Small intestine (tissue), 7 donors: ENCODE data around the gene PARM1. TPM values are rescaled to one million over a fixed set of nuclear protein-coding genes. Genes with fewer than 3 reads are reported as not detected.
"Not testable (repeated sequence)": the region's sequence is repeated elsewhere in the genome, so short reads cannot be mapped to it uniquely, and the experiment has no call there.

Experiments used
- DNase-seq, 2 donors: peaks; one replicate each; pipeline versions ENCODE4 v3.0.0 to v3.0.0-alpha.2; 2013
- FAIRE-seq: peaks from 2 replicates; lab custom pipeline; 2012; peaks lifted over from hg19 to GRCh38; lab: Jason Lieb, UNC
- H3K27ac ChIP-seq, 3 donors: one replicate each; pipeline ENCODE4 v1.5.1; 2013; ENCODE audit warnings: low read length in 2 of 3, mild to moderate bottlenecking in 2 of 3, control low read depth in 1 of 3, inconsistent platforms in 1 of 3, low read depth in 1 of 3, moderate library complexity in 1 of 3
- H3K27me3 ChIP-seq, 3 donors: one replicate each; pipeline ENCODE4 v1.6.1; 2013; ENCODE audit warnings: low read length in 3 of 3, inconsistent platforms in 1 of 3; ENCODE audit not compliant: control insufficient read depth in 3 of 3, insufficient read depth in 3 of 3
- H3K36me3 ChIP-seq, 3 donors: one replicate each; pipeline ENCODE4 v1.6.1; 2013; ENCODE audit warnings: low read length in 3 of 3, inconsistent platforms in 1 of 3, low read depth in 1 of 3, mild to moderate bottlenecking in 1 of 3, moderate library complexity in 1 of 3; ENCODE audit not compliant: control insufficient read depth in 3 of 3, insufficient read depth in 2 of 3
- H3K4me1 ChIP-seq, 3 donors: one replicate each; pipeline ENCODE4 v1.6.1; 2013; ENCODE audit warnings: low read length in 2 of 3, inconsistent platforms in 1 of 3, low read depth in 1 of 3, mild to moderate bottlenecking in 1 of 3, moderate library complexity in 1 of 3; ENCODE audit not compliant: control insufficient read depth in 3 of 3, insufficient read depth in 2 of 3
- H3K4me3 ChIP-seq, 3 donors: one replicate each; pipeline ENCODE4 v1.5.1; 2013; ENCODE audit warnings: low read length in 3 of 3, control low read depth in 1 of 3, inconsistent platforms in 1 of 3, low read depth in 1 of 3, mild to moderate bottlenecking in 1 of 3, moderate library complexity in 1 of 3
- H3K9me3 ChIP-seq, 2 donors: one replicate each; pipeline ENCODE4 v1.6.1; 2013; ENCODE audit warnings: low read depth in 1 of 2, low read length in 1 of 2; ENCODE audit not compliant: control insufficient read depth in 2 of 2, insufficient read depth in 1 of 2
- WGBS, 3 donors: extraction: QIAGEN DNeasy Blood & Tissue Kit; methylation state at CpG; one replicate each; pipeline ENCODE4 v1.1.7; 2013; 5-methylcytosine and 5-hydroxymethylcytosine counted together
- polyA plus RNA-seq, 4 donors: library from polyadenylated mRNA; stranded (reverse) in 3 of 4; unstranded in 1 of 4; fragments of 200-250 nt in 3 of 4; fragments of 120-200 nt in 1 of 4; gene quantifications; one replicate each; pipeline versions ENCODE4 v1.2.1 to v1.2.3, GENCODE V29; 2013
- donor health status: healthy with polysubstance abuse.
- donor health status: control.
- donor health status: control.
- donor health status: Bipolar disorder and iron deficiency.
- donor health status: healthy.

Gene PARM1
- polyA plus RNA-seq, 4 donors: under 0.01 to 80.9 (median 7.4) TPM

DNA sequence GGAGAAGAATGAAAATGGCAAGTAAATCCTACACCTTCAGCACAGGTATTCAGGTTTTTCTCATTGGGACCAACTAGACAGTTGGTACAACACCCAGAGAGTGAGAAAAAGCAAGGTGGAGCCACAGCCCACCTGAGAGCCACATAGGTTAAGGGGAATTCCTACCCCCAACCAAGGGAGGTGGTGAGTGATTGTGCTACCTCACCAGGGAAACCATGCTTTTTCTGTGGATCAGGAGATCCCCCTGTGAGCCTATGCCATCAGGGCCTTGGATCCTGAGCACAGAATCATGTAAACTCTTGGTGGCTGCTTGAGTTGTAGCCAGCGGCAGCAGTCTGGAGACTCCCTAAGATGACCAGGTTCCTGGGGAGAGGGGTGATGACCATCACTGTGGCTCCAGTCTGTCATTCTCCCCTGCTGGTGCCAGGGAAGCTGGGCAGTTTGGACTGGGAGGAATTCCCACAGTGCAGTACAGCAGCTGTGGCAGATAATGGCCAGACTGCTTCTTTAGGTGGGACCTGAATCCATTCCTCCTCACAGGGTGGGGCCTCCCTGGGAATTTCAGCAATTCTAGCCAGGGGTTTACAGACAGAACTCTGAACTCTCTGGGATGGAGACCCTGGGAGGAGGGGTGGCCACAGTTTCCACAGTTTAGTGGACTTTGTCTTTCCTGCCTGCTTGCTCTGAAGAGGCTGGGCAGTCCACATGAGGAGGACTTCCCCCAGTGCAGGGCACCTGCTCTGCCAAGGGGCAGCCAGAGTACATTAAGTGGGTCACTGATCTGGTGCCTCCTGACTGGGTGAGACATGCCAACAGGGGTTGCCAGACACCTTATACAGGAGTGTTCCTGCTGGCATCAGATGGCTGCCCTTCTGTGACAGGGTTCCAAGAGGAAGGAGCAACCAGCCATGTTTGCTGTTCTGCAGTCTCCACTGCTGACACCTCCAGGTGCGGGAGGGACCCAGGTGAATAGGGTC lies 43.2 kb downstream of the PARM1 start:
- DNase-seq (peak in 1 of 2 donors; percentile 32), FAIRE-seq (no peak)
- peaks cover 0 to 6% (median 0%) of the 10 kb centered on the region in 3 donors for H3K36me3 ChIP-seq
- no peaks in the 10 kb centered on the region for H3K27me3 ChIP-seq
- no peak overlapping the region for H3K27ac ChIP-seq
- 98 to 100% (median 100%) methylated on average over 2 of the region's 2 CpGs for WGBS, 3 donors
- H3K4me3 ChIP-seq: no peak overlapping the region
- no peaks in the 10 kb centered on the region for H3K4me1 ChIP-seq
- H3K9me3 ChIP-seq: peaks cover 0 to 23% of the 10 kb centered on the region in 2 donors

DNA sequence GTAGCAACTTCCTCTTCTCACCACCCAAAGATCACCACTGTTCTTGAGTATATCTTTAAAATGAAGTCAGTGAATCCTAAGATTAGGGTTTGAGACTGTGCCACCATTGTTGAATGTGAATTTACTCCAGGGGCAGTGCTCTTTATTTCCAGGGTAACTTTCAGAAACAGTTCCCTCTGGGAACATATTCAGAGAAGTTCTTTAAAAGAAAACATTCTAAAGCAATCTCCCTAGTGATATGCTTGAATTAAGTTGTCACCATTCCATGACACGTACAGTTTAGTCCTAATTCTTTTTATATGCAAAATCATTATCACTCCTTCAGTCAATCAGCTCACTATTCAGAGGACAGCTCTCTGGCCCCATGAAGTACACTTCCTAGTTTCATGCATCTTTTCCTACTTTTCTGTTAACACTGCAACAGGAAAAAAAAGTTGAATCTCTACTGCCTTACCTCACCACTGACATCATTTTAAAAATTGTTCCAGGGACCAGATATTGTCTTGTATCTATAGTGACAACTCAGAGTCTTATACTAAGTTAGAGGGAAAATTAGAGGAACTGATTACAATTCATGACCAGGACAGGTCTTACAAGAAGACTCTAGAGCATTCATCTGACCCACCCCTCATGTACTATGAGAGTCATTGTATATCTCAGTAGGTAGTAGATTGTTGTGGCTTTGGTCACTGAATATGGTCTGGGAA lies 49.8 kb downstream of the PARM1 start:
- H3K4me3 ChIP-seq: no peak overlapping the region
- H3K9me3 ChIP-seq: peaks cover 0 to 1% of the 10 kb centered on the region in 2 donors
- H3K27ac ChIP-seq: no peak overlapping the region
- H3K27me3 ChIP-seq: no peaks in the 10 kb centered on the region
- no peak for DNase-seq
- no peak for FAIRE-seq
- WGBS, 3 donors: 78 to 87% (median 84%) methylated on average over 1 of the region's 1 CpG
- H3K36me3 ChIP-seq: peaks cover 0 to 3% (median 0%) of the 10 kb centered on the region in 3 donors
- no peaks in the 10 kb centered on the region for H3K4me1 ChIP-seq

DNA sequence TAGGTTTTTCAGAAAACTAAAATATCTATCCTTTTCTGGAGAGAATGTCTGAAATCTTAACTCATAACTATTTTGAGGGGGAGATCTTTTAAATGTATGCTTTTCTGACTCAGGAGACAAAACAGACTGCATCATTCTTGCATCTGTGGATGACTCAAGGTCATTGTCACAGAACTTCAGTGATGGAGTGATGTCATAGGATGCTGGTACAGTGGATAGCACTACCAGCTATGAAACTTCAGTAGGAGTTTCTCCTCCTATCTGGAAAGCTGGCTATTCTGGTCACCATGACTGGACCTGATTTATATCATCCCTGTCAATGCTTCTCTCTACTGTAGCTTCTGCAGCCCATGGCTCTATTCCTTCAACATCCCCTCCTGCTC lies 50.3 kb downstream of the PARM1 start:
- no peaks in the 10 kb centered on the region for H3K9me3 ChIP-seq
- FAIRE-seq: no peak
- H3K4me3 ChIP-seq: no peak overlapping the region
- DNase-seq: no peak
- no peaks in the 10 kb centered on the region for H3K27me3 ChIP-seq
- H3K36me3 ChIP-seq: peaks cover 0 to 3% (median 0%) of the 10 kb centered on the region in 3 donors
- H3K27ac ChIP-seq: no peak overlapping the region
- H3K4me1 ChIP-seq: no peaks in the 10 kb centered on the region

DNA sequence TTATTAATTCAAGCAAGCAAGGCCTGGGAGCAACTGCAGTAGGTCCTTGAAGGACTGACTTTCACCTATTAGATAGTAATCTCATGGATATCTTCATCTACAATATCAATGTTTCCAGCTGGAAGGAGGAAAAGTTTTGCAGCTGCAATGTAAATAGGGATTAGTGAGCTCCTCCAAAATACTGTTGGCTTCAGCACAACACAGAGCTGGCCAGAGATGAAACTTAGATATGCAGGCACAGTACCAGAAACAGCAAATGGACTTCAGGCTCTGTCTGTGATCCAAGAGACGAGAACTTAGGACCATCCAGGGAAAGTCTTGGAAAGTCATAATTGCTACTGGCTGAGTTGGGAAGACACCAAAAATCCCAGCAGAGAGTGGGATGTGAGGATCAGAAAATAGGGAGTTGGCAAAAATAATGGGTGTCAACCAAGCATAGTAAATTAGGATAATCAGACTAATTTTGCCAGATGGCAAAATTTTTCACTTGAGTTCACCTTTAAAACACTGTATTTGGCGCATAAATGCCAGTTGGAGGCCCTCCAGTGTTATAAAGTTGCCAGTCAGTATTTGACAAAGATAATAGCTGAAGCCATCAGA lies 57.5 kb downstream of the PARM1 start:
- DNase-seq (no peak), FAIRE-seq (no peak)
- H3K4me3 ChIP-seq: no peak overlapping the region
- H3K4me1 ChIP-seq: no peaks in the 10 kb centered on the region
- WGBS, 3 donors: 79 to 89% (median 82%) methylated on average over 2 of the region's 2 CpGs
- no peaks in the 10 kb centered on the region for H3K27me3 ChIP-seq
- H3K36me3 ChIP-seq: no peaks in the 10 kb centered on the region
- peaks cover 0 to 4% of the 10 kb centered on the region in 2 donors for H3K9me3 ChIP-seq
- no peak overlapping the region for H3K27ac ChIP-seq

DNA sequence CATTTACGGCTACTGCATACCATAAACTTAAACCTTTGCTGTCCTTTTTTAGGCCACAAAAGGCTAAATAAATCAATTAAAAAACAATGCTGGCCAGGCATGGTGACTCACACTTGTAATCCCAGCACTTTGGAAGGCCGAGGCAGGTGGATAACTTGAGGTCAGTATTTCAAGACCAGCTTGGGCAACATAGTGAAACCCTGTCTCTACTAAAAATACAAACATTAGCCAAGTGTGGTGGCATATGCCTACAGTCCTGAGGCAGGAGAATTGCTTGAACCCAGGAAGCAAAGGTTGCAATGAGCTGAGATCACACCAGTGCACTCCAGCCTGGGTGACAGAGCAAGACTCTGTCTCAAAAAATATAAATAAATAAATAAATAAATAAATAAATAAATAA lies 61.5 kb downstream of the PARM1 start:
- not testable (repeated sequence) for H3K27ac ChIP-seq, DNase-seq, FAIRE-seq, H3K4me1 ChIP-seq, H3K4me3 ChIP-seq, H3K36me3 ChIP-seq, H3K27me3 ChIP-seq, H3K9me3 ChIP-seq
- WGBS, 3 donors: 78 to 82% (median 79%) methylated on average over 2 of the region's 2 CpGs

GRCh38 chr4:74996996-74997395 lies 64.1 kb downstream of the PARM1 start:
- H3K4me1 ChIP-seq: no peaks in the 10 kb centered on the region
- no peak for DNase-seq
- no peak overlapping the region for H3K27ac ChIP-seq
- no peaks in the 10 kb centered on the region for H3K27me3 ChIP-seq
- H3K36me3 ChIP-seq: no peaks in the 10 kb centered on the region
- FAIRE-seq: no peak
- peaks cover 0 to 4% of the 10 kb centered on the region in 2 donors for H3K9me3 ChIP-seq
- H3K4me3 ChIP-seq: no peak overlapping the region
- 19 to 40% (median 25%) methylated on average over 1 of the region's 1 CpG for WGBS, 3 donors

- peaks cover 0 to 2% of the 10 kb centered on the region in 2 donors for H3K9me3 ChIP-seq
- no peaks in the 10 kb centered on the region for H3K27me3 ChIP-seq
- H3K27ac ChIP-seq: no peak overlapping the region
- no peaks in the 10 kb centered on the region for H3K4me1 ChIP-seq
- no peaks in the 10 kb centered on the region for H3K36me3 ChIP-seq
- FAIRE-seq (no peak), DNase-seq (no peak)
- 77 to 87% (median 85%) methylated on average over 3 of the region's 3 CpGs for WGBS, 3 donors
- H3K4me3 ChIP-seq: no peak overlapping the region
Measured at GRCh38 chr4:74997948-74998729, 65.2 kb downstream of the PARM1 start.
